IMR-90 (cell line): Measurements from ENCODE around the gene SENP7. TPM values are rescaled to one million over a fixed set of nuclear protein-coding genes. Genes with fewer than 3 reads are reported as not detected.

Source experiments
- ATAC-seq: fragments of 200-7000 bp; cut with Tn5 transposase; 2 replicates; pipeline ENCODE4 v1.9.1; 2020; ENCODE audit warnings: low read depth, mild to moderate bottlenecking, moderate library complexity
- BruUV-seq: library from RNA; stranded (reverse); fragments of 400-500 nt; replicated peaks from 2 replicates; lab custom pipeline; 2021; lab: Mats Ljungman, UMichigan
- CTCF ChIA-PET: fragments of 300-600 bp; formaldehyde crosslinking; extraction: SDS; loops from one replicate; lab custom pipeline; 2021; ENCODE audit warnings: antibody characterized with exemption; lab: Yijun Ruan, JAX
- POLR2A ChIA-PET: fragments of 300-600 bp; sonication (Branson Sonifier 250); formaldehyde crosslinking; loops from one replicate; lab custom pipeline; 2022; ENCODE audit warnings: antibody characterized with exemption; ENCODE audit not compliant: unreplicated experiment; lab: Charles Lee
- DNase-seq: peaks from one replicate; pipeline ENCODE4 v3.0.0; 2013
- H2AFZ ChIP-seq: replicated peaks from 2 replicates; pipeline ENCODE3; 2013; ENCODE audit warnings: low read length, mild to moderate bottlenecking; ENCODE audit not compliant: poor library complexity
- H2AK5ac ChIP-seq: 2 replicates; pipeline ENCODE4 v1.6.1; 2013; ENCODE audit warnings: low read depth, low read length, inconsistent platforms
- H2AK9ac ChIP-seq: replicated peaks from 2 replicates; pipeline ENCODE3; 2013; ENCODE audit warnings: mild to moderate bottlenecking, low read depth, low read length, moderate library complexity; ENCODE audit not compliant: poor library complexity
- H2BK120ac ChIP-seq: 2 replicates; pipeline ENCODE4 v1.6.1; 2013; ENCODE audit warnings: low read depth, low read length, inconsistent platforms
- H2BK15ac ChIP-seq: 3 replicates; pipeline ENCODE4 v1.6.1; 2013; ENCODE audit warnings: low read depth, low read length, inconsistent platforms
- H2BK20ac ChIP-seq: 2 replicates; pipeline ENCODE4 v1.6.1; 2013; ENCODE audit warnings: low read depth, mild to moderate bottlenecking, inconsistent platforms, low read length, moderate library complexity
- H2BK5ac ChIP-seq: 2 replicates; pipeline ENCODE4 v1.6.1; 2013; ENCODE audit warnings: mild to moderate bottlenecking, low read depth, low read length, inconsistent platforms; ENCODE audit not compliant: poor library complexity, severe bottlenecking
- H3K14ac ChIP-seq: replicated peaks from 2 replicates; pipeline ENCODE4 v1.6.1; 2013; ENCODE audit warnings: low read depth, low read length, inconsistent platforms
- H3K18ac ChIP-seq: 2 replicates; pipeline ENCODE4 v1.6.1; 2013; ENCODE audit warnings: low read depth, low read length, control low read depth
- H3K23ac ChIP-seq: 2 replicates; pipeline ENCODE4 v1.6.1; 2013; ENCODE audit warnings: low read depth, low read length, inconsistent platforms
- H3K27ac ChIP-seq: 2 replicates; pipeline ENCODE4 v1.5.1; 2013; ENCODE audit warnings: mild to moderate bottlenecking, control low read depth, low read length; ENCODE audit not compliant: insufficient read depth
- H3K27me3 ChIP-seq: 2 replicates; pipeline ENCODE4 v1.6.1; 2013; ENCODE audit warnings: low read length; ENCODE audit not compliant: control insufficient read depth, insufficient read depth
- H3K36me3 ChIP-seq: 2 replicates; pipeline ENCODE4 v1.6.1; 2013; ENCODE audit warnings: low read length, mixed read lengths; ENCODE audit not compliant: control insufficient read depth, insufficient read depth
- H3K4ac ChIP-seq: 2 replicates; pipeline ENCODE4 v1.6.1; 2013; ENCODE audit warnings: low read depth, low read length, inconsistent platforms
- H3K4me1 ChIP-seq: 2 replicates; pipeline ENCODE4 v1.6.1; 2013; ENCODE audit warnings: low read length, mixed read lengths; ENCODE audit not compliant: control insufficient read depth, insufficient read depth
- H3K4me2 ChIP-seq: 2 replicates; pipeline ENCODE4 v1.6.1; 2013; ENCODE audit warnings: low read depth, mild to moderate bottlenecking, control low read depth, low read length, moderate library complexity
- H3K4me3 ChIP-seq: 2 replicates; pipeline ENCODE4 v1.5.1; 2013; ENCODE audit warnings: low read depth, mild to moderate bottlenecking, control low read depth, low read length, moderate library complexity; ENCODE audit not compliant: insufficient read depth
- H3K56ac ChIP-seq: 2 replicates; pipeline ENCODE4 v1.6.1; 2013; ENCODE audit warnings: low read length, inconsistent platforms; ENCODE audit not compliant: insufficient read depth; ENCODE audit errors: extremely low read depth
- H3K79me1 ChIP-seq, 2 experiments: 2 replicates each; pipeline ENCODE4 v1.6.1; 2013; ENCODE audit warnings: low read length in 2 of 2, inconsistent platforms in 1 of 2, low read depth in 1 of 2
- H3K9ac ChIP-seq: 2 replicates; pipeline ENCODE4 v1.6.1; 2013; ENCODE audit warnings: low read depth, low read length, control low read depth
- H3K9me1 ChIP-seq: 2 replicates; pipeline ENCODE4 v1.6.1; 2013; ENCODE audit warnings: low read length, inconsistent platforms; ENCODE audit not compliant: insufficient read depth
- H3K9me3 ChIP-seq: 2 replicates; pipeline ENCODE4 v1.6.1; 2013; ENCODE audit warnings: low read length; ENCODE audit not compliant: control insufficient read depth, insufficient read depth
- H4K20me1 ChIP-seq: 2 replicates; pipeline ENCODE4 v1.6.1; 2013; ENCODE audit warnings: low read length, inconsistent platforms; ENCODE audit not compliant: insufficient read depth
- H4K5ac ChIP-seq: 2 replicates; pipeline ENCODE4 v1.6.1; 2013; ENCODE audit warnings: mild to moderate bottlenecking, low read depth, low read length, control low read depth
- H4K8ac ChIP-seq, 2 experiments: 2 replicates each; pipeline ENCODE4 v1.6.1; 2013; ENCODE audit warnings: low read depth in 2 of 2, low read length in 2 of 2, control low read depth in 1 of 2, inconsistent platforms in 1 of 2
- H4K91ac ChIP-seq: 2 replicates; pipeline ENCODE4 v1.6.1; 2013; ENCODE audit warnings: low read depth, low read length, inconsistent platforms; ENCODE audit not compliant: insufficient read depth
- MAZ ChIP-seq: IDR thresholded peaks from 2 replicates; pipeline ENCODE4 v1.6.1; 2012; ENCODE audit warnings: low read depth, mild to moderate bottlenecking, low read length, improper control_type of control experiment, moderate library complexity, borderline replicate concordance
- WGBS, 2 experiments: methylation state at CpG; one replicate each; pipeline versions ENCODE4 v1.1.5 to v1.1.7; 2013; ENCODE audit warnings: missing lambda C conversion rate in 2 of 2; ENCODE audit not compliant: insufficient read length in 1 of 2; ENCODE audit errors: extremely low coverage in 2 of 2; 5-methylcytosine and 5-hydroxymethylcytosine counted together
- dilution Hi-C: fragments of 300-500 bp; cut with HindIII; formaldehyde crosslinking; loops from one replicate; pipeline ENCODE4 v1.14.3; 2018; ENCODE audit warnings: low sequenced_read_pairs; ENCODE audit not compliant: unreplicated experiment
- in situ Hi-C: fragments of 300-500 bp; cut with MboI; formaldehyde crosslinking; loops from 3 replicates; pipeline ENCODE4 v1.14.3; 2019; ENCODE audit warnings: low sequenced_read_pairs, inconsistent platforms, mixed read lengths
- intact Hi-C: fragments of 100-400 bp; cut with micrococcal nuclease; formaldehyde crosslinking; loops from 2 replicates; pipeline ENCODE4 v1.10.0; 2022
- polyA plus RNA-seq, 3 experiments: library from polyadenylated mRNA; depleted of rRNA; stranded (reverse); fragments of >200 nt; gene quantifications; 2 replicates each; pipeline ENCODE4 v1.2.3, GENCODE V29; 2012; ENCODE audit warnings: low replicate concordance in 1 of 3
- total RNA-seq: library from RNA; depleted of rRNA; stranded (reverse); fragments of >200 nt; gene quantifications from 2 replicates; pipeline ENCODE4 v1.2.3, GENCODE V29; 2012
- TF ChIP-seq, protein P1 (sequence below): fragments of 150-350 bp; IDR thresholded peaks from 2 replicates; pipeline ENCODE4 v1.6.1; 2017; ENCODE audit warnings: mild to moderate bottlenecking, antibody characterized with exemption, low read length, low read depth

SENP7 gene
- total and polyA plus RNA-seq, 2 of the 4 experiments (the other 2 are of a cell fraction): 5.5 to 8.4 TPM

DNA sequence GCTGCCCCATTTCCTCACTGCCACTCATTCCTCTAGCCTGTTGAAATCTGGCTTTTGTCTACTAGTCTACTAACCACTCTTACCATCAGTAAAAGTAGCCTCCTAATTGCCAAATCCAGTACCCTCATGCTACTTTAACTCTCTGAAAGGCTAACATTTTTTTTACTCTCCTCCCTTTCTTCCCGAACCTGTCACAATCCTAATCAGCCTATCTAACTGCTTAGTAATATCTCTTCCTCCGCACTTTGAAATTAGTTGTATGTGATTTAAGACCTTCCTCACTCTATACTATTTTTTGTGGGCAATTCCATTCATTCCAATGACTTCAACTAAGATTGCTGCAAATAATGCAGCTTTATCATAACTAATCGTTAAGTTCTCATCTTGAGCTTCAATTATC, 3.7 kb downstream of the SENP7 start:
- Histone ChIP-seq H2AK5ac (no peak overlapping the region), H2AFZ (no peak overlapping the region), H3K18ac (no peak overlapping the region), H4K20me1 (no peaks in the 10 kb centered on the region), H3K79me1 (peaks cover 9 to 39% of the 10 kb centered on the region in 2 experiments; a peak in 3 of 4 replicates), H2AK9ac (no peak overlapping the region), H3K36me3 (peaks cover 2% of the 10 kb centered on the region; the same call in 1 of the 2 replicates), H3K9ac (no peak overlapping the region), H3K4me1 (0 out of 2 replicates have a peak, but pooled peaks cover 2% of the 10 kb centered on the region), H2BK5ac (no peak overlapping the region), H3K9me1 (no peaks in the 10 kb centered on the region), H3K27me3 (no peaks in the 10 kb centered on the region), H3K27ac (no peak overlapping the region), H2BK120ac (no peak overlapping the region), H3K23ac (peak overlapping the region; percentile 75; the same call in 1 of the 2 replicates), H3K9me3 (no peaks in the 10 kb centered on the region), H3K4ac (no peak overlapping the region), H3K4me3 (no peak overlapping the region), H3K4me2 (no peak overlapping the region), H2BK15ac (no peak overlapping the region), H3K14ac (0 out of 2 replicates have a peak overlapping the region, but pooled peaks have one; percentile 45), H4K91ac (no peak overlapping the region), H2BK20ac (no peak overlapping the region), H3K56ac (no peak overlapping the region), H4K8ac (0 out of 4 replicates have a peak overlapping the region, but pooled peaks of 1 of the 2 experiments have one; percentile 0), H4K5ac (no peak overlapping the region)
- dilution Hi-C loops: no loop called here
- no peak for DNase-seq
- BruUV-seq: no TSS peak
- in situ Hi-C loops: no loop called here
- ATAC-seq: no peak
- WGBS, 2 experiments: no CpG with 5 or more reads among the region's 3 CpGs
- no peak for TF ChIP-seq MAZ
- TF ChIP-seq, protein P1, sequence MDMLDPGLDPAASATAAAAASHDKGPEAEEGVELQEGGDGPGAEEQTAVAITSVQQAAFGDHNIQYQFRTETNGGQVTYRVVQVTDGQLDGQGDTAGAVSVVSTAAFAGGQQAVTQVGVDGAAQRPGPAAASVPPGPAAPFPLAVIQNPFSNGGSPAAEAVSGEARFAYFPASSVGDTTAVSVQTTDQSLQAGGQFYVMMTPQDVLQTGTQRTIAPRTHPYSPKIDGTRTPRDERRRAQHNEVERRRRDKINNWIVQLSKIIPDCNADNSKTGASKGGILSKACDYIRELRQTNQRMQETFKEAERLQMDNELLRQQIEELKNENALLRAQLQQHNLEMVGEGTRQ: no peak
- POLR2A ChIA-PET: no interaction called here
- CTCF ChIA-PET: no interaction called here
- intact Hi-C loops: no loop called here
